GM21360 (cell line): Measurements from ENCODE around the gene PIPOX.
"Not testable (repeated sequence)": the region's sequence is repeated elsewhere in the genome, so short reads cannot be mapped to it uniquely, and the experiment has no call there.

Experiments
- ATAC-seq: cut with Tn5 transposase; IDR thresholded peaks from one replicate; pipeline ENCODE4 v1.9.1; 2021; ENCODE audit warnings: mild to moderate bottlenecking, moderate library complexity; ENCODE audit not compliant: unreplicated experiment

Gene PIPOX

DNA sequence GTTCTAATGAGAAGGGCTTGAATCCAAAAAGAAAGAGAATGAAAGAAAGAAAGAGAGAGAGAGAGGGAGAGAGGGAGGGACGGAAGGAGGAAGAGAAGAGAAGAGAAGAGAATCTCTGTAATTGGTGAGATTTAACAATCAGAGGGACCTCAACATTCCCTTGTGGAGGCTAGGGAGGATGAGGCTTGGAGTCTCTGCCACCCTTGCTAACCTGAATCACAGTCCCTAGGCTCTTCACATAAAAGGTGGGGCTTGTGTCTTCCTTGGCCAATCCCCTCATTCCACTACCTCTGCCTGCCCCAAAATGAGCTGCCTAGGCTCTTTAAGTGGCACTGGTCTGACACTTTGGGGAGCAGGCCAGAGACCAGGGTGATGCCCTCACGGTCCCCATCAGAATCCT is 30.1 kb downstream of the PIPOX start:
- ATAC-seq: no peak

DNA sequence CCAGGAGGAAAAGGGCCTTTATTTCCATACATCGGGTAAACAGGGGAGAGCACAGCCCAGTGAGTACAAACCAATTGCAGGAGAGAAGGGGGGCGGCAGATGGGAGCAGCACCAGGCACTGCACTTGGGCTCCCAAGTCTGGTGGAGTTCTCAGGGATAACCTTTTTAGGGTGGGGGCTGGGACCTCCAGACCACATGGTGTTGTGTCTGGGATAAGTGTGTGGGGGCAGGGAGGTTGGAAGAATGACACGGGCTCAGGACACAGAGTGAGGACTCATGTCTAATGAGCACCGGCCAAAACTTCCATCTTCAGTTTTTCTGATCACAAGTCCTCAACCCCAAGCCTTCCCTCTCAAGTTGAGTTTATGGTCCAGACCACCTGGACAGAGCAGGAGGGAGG is 30.6 kb downstream of the PIPOX start:
- ATAC-seq: no peak

GRCh38 chr17:29074488-29074887 is 31.5 kb downstream of the PIPOX start:
- no peak for ATAC-seq

DNA sequence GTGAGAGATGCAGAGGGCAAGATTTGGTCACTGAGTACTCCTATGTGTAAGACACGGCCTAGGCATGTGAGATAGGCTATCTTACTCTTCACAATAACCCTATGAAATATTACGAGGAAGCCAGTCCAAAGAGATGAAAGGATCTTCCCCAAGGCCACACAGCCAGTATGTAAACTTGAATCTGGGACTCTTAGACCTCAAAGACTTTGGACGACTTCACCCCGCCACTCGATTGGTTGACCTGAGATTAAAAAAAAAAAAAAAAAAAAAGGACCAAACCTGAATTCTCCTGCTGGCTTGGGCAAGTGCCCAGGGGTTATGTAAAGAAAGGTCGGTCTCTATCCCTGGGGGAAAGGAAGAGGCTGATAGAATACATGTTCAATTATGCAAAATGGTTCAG is 33.1 kb downstream of the PIPOX start:
- no peak for ATAC-seq

DNA sequence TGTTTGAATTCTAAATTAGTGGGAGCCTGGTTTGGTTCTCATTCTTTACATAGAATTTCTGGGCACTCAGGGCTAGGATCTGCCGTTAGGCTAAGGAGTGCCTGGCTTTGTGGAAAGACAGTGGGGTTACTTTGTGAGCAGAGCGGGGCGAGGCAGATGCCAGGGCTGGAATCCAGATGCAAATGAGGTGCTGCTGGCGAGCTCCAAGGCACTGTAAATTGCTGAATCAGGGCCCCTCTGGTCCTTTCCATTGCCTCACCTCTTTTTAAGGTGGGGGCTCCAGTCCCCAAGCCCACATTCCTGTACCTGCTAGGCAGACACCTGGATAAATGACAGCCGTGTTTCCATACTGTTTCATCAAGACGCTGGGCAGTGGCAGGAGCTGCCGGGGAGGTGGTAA is 33.8 kb downstream of the PIPOX start:
- no peak for ATAC-seq

- ATAC-seq: no peak
Measured at GRCh38 chr17:29077320-29077719, 34.4 kb downstream of the PIPOX start.

DNA sequence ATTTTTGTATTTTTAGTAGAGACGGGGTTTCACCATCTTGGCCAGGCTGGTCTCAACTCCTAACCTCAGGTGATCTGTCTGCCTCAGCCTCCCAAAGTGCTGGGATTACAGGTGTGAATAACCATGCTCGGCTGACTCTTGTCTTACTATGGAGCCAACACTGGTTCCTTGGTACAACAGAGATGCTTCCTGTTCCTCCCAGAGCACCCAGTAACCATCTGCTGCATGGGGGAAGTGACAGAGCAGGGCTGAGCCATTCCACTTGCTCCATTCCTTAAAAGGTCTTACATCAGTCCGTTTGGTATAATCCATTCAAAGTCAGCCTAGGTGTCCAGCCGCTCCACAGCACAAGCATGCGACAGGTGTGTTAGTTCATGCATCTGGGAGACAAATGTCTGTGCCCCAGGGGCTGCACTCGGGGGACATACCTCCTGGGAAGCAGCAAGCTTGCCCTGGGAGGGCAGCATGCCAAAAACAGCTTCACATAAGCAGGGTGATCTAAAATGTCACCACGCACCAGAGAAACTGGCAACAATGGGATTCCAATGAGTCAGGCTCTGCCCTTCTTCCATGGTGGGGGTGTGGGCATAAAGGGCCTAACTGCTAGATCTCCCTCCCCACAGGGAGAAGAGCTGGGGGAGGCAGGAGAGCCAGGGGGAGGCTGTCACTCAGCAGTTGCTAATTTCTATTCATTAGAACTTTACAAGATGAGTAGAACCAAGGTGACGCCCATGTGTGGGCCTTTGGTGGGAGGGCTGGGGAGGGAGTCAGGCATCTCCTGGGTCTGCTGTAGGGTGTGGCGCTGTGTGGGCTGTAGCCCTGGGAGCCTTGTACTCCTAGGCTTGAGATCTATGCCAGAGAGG is 35.5 kb downstream of the PIPOX start:
- ATAC-seq: no peak

- no peak for ATAC-seq
Measured at GRCh38 chr17:29079433-29079832, 36.5 kb downstream of the PIPOX start.

DNA sequence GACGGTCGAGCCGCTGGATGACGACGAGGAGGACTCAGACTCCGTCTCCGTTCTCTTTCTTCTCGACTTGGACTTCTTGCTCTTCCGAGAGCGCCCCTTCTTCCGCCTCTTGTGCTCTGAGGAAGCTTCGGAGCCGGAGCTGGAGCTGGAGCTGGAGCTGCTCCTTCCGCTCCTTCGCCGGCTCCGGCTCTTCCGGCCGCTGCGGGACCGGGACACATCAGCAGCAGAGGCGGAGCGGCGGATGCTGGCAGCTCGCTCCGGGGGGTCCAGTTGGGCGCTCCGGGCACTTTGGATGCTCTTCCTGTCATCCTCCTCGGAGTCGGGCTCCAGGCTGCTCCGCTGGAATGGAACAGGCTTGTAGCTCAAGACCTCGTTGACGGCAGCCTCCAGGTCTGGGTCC is 36.9 kb downstream of the PIPOX start:
- no peak for ATAC-seq

DNA sequence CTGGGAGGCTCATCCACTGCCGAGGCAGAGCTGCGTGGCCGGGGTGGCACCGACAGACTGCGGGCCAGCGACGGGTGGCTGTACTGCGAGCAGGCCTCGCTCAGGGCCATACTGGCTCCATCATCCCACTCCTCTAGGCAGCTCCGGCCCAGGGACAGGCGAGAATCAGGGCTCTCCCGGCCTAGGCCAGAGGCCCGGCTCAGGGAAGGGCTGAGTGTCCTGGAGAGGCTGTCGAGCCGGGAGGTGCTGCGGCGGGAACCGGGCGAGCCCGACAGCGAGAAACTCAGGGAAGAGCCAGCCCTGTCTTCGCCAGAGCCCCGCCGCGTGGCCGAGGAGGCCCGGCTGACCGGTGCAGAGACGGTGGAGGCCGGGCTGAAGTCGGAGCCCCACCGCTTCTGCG is 37.4 kb downstream of the PIPOX start:
- no peak for ATAC-seq

GRCh38 chr17:29080965-29081364 is 38.0 kb downstream of the PIPOX start:
- ATAC-seq: no peak

GRCh38 chr17:29084541-29085146 is 41.7 kb downstream of the PIPOX start:
- ATAC-seq: no peak

DNA sequence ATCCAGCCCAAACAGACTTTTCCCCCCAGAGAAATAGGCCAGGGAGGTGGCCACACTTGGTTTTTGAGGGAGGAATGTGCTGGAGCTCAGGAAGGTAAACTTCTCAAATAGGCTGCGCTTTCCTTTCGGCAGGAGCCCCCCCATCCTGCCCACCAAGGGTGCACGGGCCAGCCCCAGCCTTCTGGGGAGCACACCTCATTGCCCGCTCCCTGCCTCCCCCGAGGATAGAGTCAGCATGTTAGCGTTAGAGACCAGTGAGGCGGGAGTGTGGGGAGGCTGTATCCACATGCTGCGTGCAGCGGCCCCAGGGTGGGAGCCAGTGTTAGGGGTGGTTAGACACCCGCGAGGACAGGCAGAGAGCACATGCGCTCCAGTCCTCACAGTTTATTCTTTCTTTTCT is 42.3 kb downstream of the PIPOX start:
- ATAC-seq: no peak

DNA sequence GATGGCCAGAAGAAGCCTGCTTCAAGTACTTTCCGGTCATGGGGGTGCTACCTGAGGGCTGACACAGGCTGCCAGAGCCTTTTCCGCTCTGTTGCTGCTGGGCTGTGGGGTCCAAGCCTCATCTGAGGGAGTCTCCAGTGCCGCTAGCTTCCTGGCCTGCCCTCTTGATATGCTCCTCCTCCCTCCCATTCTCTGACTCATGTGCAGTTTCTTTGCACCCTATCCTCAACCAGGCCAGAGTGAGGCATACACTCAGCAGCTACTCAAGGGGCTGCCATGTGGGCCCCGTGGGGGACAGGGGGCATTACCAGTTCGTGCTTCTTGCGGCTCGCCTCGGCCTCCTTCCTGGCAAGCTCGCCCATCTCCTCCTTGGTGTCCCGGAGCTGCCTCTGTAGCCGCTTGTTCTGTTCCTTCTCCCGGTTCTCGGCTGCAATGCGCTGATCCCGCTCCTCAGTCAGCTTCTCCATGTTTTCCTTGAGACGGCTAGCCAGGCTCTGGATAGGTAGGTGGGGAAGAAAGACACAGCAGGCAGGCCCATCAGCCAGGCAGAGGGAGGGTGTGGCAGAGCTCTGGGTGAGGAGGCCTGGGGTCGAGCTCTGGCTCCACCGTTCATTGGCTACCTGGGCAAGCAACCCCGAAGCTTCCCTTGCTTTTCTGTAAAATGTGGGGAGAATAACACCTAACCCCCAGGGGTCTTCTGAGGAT is 43.8 kb downstream of the PIPOX start:
- no peak for ATAC-seq

DNA sequence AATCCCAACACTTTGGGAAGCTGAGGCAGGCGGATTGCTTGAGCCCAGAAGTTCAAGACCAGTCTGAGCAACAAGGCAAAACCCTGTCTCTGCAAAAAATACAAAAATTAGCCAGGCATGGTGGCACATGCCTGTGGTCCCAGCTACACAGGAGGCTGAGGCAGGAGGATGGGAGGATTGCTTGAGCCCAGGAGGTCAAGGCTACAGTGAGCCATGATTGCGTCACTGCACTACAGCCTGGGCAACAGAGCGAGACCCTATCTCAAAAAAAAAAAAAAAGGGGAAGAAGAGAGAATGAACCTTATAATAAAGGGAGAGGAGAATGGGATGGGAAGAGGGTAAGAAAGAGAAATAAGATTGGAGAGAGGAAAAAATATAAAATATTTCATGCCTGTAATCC is 45.8 kb downstream of the PIPOX start:
- not testable (repeated sequence) for ATAC-seq

GRCh38 chr17:29089601-29090044 is 46.7 kb downstream of the PIPOX start:
- ATAC-seq: no peak

- no peak for ATAC-seq
Measured at GRCh38 chr17:29090108-29090507, 47.2 kb downstream of the PIPOX start.

DNA sequence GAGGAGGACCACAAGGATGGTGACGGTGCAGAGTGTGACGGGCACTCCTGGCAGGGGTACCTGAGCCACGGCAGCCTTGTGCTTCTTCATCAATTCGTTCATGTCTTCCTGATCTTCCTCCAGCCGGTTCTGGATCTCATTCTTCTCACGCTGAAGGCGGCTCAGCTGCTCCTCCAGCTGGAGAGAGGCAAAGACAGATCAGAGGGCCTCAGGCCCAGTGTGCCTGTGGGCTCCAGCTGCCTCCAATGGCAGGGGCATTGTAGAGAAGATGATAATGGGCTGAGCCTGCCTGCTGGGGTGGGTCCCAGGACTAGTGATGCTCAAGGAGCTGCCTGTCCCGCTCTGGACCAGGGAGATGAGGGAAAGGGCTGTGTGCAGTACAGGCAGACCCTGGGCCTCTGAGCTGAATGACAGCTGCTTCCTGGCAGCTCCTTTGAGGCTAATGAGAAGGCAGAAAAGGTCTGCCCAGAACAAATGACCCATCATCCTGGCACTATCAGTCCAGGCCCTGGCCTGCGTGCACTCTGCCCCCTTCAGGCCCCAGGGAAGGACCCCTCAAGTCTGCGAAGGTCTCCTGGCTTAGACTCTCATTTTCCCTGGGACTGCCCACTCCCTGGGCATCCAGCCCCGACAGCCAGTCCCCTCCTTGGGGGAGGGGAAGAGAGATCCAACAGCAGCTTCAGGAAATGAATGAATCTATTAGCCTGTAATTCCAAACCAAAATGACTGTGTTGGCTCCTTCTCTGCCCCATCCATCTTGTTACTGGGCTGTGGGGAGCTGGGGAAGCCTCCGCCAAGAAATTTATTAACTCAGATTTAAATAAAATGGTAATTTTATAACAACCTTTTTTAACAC is 48.0 kb downstream of the PIPOX start:
- no peak for ATAC-seq

GRCh38 chr17:29091606-29092289 is 48.8 kb downstream of the PIPOX start:
- no peak for ATAC-seq

GRCh38 chr17:29093090-29093871 is 50.3 kb downstream of the PIPOX start:
- no peak for ATAC-seq
